DMS 273 (cell line): ENCODE measurements around the gene RALY.

Experiments used
- DNase-seq: peaks from one replicate; lab custom pipeline; 2025; ENCODE audit not compliant: unreplicated experiment; lab: John Stamatoyannopoulos, UW

Gene RALY

DNA sequence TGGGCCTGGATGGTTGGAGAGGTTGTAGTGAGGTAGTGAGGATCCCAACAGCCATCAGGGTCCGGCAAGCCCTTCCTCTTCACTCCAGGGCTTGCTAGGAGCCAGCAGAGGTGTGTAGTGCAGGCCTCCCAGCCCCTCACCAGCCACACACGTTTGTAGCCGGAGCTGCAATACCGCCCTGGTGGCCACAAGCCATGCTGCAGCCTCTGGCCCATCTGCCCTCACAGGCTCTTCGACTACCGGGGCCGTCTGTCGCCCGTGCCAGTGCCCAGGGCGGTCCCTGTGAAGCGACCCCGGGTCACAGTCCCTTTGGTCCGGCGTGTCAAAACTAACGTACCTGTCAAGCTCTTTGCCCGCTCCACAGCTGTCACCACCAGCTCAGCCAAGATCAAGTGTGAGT is 81.9 kb downstream of the RALY start:
- DNase-seq, result no peak

DNA sequence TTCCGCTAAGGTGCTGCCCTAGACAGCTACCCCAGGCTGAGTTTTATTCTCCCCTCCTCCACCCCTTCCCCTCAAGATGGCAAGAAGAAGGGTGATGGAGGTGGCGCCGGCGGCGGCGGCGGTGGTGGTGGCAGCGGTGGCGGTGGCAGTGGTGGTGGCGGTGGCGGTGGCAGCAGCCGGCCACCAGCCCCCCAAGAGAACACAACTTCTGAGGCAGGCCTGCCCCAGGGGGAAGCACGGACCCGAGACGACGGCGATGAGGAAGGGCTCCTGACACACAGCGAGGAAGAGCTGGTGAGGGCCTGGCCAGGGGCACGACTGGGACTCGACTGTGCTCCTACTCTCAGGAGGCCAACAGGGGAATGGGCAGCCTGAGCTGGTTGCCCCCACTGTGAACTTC is 83.2 kb downstream of the RALY start:
- no peak for DNase-seq

DNA sequence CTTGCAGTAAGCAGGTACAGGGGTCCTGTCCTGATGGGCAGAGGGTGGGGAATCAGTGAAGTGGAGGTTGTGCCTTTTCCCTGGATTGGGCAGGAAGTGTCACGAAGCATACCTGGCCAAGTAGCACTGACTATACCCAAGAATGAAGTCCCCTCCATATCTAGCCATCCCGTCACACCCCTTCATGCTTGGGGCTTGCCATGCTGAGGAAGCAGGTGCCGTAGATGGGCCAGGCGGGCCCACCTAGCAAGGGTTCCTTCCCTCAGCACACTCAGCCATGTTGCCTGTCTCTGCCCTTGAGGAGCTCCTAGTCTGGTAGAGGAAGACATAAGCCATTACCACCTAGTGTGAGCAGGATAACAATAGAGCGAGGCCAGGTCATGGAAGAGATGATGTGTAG is 84.8 kb downstream of the RALY start:
- no peak for DNase-seq

DNA sequence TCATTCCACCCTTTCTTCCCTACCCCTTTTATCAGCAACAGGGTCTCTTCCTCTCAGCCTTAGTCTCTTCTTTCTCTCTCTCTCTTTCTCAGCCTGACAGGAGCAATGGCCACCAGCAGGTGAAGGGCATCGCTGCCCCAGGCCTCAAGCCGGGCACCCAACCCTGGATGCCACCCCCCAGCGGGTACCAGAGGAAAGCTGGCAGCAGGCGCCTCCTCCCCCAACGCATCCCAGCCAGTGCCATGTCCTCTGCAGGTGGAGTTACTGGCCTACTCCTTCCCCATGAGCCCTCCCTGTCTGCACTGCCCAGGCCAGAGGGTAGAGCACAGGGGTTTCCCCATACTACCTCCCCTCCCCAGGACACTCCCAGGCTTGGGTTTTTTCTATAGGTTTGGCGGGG is 86.1 kb downstream of the RALY start:
- no peak for DNase-seq

- peak; percentile 33 for DNase-seq
These were observed 88.6 kb downstream of the RALY start for GRCh38 chr20:34082232-34082887.

DNA sequence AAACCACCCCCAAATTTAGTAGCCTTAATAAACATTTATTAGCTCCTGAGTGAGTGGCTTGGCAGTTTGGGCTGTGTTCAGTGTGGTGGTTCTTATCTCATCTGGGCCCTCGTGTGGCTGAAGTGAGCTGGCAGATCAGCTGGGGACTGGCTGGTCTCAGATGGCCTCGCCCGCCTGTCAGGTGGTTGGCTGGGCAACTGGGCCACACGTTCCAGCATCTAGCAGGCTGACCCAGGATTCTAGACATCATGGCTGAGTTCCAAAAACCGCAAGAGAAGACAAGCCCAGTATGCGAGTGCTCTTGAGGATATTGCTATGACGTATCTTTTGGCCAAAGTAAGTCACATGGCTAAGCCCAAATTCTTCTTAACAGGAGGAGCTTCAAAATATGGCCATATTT is 89.4 kb downstream of the RALY start:
- peak; percentile 70 for DNase-seq

- DNase-seq, result no peak
These were observed 90.1 kb downstream of the RALY start for GRCh38 chr20:34083781-34084180.

DNA sequence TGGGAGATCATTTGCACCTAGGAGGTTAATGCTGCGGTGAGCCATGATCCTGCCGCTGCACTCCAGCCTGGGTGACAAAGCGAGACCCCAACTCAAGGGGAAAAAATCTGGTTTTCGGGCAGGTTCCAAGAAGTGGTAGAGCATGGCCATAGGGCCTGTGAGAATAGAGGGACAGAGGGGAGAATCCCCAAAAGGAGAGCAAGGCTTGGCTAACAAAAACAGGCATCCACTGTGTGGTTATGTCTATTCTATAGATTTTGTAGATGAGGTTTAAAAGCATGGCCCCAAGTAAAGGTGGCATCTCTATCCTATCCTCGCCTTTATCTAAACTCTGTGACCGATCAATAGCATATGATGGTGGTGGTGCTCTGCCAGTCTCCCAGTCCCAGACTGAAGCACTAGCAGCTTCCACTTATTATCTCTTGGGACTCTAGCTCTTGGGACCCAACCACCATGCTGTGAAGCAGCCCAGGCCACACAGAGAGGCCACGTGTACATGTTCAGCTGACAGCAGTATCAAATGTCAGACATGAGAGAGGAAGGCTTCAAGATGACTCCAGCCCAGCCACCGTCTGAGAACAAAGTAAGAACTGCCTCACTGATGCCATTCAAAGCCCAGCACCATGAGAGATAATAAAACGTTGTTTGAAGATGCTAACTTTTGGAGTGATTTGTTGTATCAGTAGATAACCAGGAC is 90.7 kb downstream of the RALY start:
- peak; percentile 24 for DNase-seq

DNA sequence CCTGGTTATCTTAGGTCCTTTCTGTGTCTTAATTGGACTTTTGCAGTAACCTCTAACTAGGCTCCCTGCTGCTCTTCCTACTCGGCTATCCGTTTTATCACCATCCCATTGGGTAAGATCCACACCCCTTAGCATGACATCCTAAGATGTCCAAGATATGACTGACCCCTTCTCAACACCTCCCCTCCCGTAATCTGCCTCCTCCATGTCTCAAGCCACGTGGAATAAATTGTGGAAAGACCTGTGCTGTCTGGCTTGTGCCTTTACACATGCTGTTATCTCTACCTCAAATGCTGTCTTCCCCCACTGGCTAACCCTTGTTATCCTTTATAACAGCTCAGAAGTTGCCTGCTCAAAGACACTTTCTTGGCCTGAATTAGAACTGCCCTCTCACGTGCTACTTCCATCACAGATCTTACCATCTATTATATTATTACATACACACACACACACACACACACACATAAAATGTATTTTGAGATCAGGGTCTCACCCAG is 91.9 kb downstream of the RALY start:
- no peak for DNase-seq

DNA sequence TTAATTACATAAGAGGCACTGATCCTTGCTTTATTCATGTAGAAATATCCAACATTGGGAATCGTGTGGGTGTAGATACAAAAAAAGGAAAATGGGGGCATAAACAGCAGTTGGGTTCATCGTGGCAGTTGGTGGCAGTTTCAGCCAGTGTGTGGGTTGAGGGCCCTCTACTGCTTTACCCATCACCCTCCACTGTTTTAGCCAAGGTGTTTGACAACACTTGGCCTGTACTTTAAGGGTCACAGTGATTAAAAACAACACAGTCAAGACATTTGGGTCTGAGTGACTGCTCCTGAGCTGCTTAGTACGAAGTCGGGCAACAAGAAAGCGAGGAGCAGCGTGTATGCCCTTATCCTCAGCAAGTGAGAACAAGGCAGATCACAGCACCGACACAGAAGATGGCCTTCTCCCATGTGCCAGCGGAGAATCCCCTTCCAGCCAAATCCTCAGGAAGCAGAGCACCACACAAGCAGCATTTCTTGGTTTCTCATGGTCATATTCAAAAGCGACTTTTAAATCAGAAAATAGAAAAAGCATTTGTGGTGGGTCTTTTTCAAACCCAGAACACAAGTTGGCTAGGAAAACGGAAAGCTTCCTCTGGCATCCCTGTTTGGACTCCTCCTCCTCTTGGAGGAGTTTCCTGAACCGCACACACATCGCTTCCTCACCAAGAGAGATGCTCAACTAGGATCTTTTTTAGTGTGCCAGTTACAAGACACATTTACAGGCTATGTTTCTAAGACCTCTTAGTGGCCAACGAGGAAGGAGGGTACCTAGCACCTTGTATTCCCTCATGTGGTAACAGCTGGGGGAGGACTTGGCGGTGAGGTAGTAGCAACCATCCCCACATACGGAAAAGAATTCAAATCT is 94.8 kb downstream of the RALY start:
- no peak for DNase-seq

- no peak for DNase-seq
These were observed 95.4 kb downstream of the RALY start for GRCh38 chr20:34089175-34089479.

DNA sequence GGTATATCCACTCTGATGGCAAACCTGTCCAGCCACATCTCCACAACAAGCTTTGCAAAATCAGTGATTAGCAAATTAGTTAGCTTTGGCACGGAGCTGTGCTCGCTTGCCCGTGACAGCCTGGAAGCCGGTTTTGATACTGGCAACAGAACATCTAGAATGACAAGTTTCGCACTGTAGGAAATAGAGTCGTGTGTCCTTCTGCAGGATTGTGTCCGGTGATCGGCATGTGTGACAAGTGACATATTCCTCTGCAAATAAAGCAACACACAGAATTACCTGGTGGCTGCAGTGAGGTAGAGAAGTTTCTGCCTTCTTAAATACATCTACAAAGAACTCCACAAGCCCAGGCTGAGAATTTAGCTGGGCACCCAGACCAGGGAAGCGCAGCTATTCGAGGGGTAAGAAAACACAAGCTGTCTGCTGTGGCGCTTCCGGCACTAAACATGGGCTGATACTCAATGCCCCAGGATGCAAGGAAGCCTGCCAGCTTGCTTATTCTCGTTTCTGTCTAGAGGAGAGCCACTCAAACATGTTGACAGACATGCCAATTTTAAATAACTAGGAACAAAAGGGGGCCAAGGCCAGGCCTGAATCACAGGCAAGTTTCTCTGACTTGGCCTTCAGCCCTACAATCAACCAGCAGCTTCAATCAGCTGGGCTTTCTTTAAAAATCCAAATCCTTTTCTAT is 96.1 kb downstream of the RALY start:
- peak; percentile 28 for DNase-seq

DNA sequence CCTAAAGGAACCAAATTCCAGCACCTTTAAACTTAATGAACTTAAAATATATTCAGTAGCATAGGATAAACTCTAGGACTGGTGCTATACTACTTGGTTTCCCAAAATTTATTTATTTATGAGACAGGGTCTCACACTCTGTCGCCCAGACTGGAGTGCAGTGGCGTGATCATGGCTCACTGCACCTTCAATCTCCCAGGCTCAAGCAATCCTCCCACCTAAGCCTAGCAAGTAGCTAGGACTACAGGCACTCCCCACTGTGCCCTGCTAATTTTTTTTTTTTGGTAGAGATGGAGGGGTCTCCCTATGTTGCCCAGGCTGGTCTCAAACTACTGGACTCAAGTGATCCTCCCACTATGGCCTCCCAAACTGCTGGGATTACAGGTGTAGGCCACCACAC is 96.9 kb downstream of the RALY start:
- no peak for DNase-seq

DNA sequence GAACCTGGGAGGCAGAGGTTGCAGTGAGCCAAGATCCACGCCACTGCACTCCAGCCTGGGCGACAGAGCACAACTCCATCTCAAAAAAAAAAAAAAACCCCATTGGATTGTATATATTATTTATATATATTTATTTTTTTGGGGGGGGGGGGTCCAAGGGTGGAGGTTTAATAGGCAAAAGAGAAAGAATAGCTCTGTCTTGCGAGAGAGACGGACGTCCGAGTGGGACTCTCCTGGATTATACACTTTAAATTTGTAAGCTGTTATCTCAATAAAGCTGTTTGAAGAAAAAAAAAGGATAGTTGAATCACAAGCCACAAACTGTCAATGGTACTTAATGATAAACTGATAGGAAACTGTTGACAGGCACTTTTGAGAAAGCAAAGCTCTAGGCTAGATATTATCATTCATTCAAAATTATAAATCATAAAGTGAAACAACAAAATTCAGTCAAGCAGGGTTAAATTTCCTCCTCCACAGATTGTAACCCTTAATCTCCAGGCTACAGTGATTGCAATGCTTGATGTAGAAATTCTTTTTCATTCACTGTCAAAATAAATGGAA is 98.0 kb downstream of the RALY start:
- DNase-seq, result no peak

DNA sequence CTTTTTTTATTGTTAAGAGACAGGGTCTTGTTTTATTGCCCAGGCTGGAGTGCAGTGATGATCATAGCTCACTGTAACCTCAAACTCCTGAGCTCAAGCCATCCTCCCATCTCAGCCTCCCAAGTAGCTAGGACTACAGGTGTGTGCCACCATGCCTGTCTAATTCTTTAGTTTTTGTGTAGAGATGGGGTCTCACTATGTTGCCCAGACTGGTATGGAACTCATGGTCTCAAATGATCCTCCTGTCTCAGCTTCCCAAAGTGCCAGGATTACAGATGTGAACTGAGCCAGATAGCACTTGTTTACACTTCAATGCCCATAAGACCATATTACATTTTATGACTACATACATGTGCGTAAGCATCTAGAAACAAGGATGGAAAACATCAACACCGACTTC is 100.2 kb downstream of the RALY start:
- DNase-seq, result no peak

GRCh38 chr20:34095825-34096224 is 102.1 kb downstream of the RALY start:
- DNase-seq, result no peak

- no peak for DNase-seq
These were observed 103.2 kb downstream of the RALY start for GRCh38 chr20:34096699-34097444.

DNA sequence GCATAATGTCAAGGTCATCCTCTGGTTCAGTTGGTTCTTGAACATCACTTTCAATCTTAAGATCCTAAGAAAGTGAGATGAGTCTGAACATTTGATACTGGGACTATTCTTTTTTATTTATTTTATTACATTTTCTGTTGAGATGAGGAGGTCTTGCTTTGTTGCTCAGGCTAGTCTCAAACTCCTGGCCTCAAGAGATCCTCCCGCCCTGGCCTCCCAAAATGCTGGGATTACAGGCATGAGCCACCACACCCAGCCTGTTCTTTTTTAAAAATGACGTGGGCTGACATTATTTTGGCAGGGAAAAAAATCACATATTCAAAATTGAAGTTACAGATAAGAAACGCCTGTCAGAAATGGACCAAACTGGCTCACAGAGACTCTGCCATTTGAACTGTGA is 104.9 kb downstream of the RALY start:
- DNase-seq, result no peak

DNA sequence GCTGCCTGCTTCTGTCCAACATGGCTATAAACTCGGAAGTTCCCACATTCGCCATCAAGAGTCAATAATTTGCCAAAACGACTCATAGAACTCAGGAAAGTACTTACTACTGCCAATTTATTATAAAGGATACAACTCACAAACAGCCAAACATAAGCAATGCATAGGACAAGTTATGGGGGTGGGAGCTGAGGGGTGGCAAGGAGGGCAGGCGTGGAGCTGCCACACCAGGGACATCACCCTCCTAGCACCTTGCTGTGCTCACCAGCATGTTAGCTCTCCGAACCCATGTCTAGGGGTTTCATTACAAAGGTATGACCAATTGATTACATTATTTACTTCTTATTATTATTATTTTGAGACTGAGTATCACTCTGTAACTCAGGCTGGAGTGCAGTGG is 106.0 kb downstream of the RALY start:
- DNase-seq, result no peak

GRCh38 chr20:34100576-34100975 is 106.9 kb downstream of the RALY start:
- no peak for DNase-seq
